Endometrial microvascular endothelial cells (primary cell): ENCODE measurements around the gene TRIM34. TPM values are rescaled to one million over a fixed set of nuclear protein-coding genes. Genes with fewer than 3 reads are reported as not detected.
"Not testable (repeated sequence)": the region's sequence is repeated elsewhere in the genome, so short reads cannot be mapped to it uniquely, and the experiment has no call there.

Experiments
- in situ Hi-C: cut with HindIII; loops from 2 replicates; pipeline ENCODE4 v1.10.0; 2017; ENCODE audit warnings: low sequenced_read_pairs, low pct_unique_long_range_greater_than_20kb; ENCODE audit errors: inconsistent ontology term
- total RNA-seq: library from RNA; depleted of rRNA; stranded (reverse); fragments of >200 nt; gene quantifications from one replicate; pipeline ENCODE4 v1.2.3, GENCODE V29; 2015; ENCODE audit errors: inconsistent ontology term

TRIM34 gene
- total RNA-seq, 1 donor from 2014 or later: 11.8 TPM

DNA sequence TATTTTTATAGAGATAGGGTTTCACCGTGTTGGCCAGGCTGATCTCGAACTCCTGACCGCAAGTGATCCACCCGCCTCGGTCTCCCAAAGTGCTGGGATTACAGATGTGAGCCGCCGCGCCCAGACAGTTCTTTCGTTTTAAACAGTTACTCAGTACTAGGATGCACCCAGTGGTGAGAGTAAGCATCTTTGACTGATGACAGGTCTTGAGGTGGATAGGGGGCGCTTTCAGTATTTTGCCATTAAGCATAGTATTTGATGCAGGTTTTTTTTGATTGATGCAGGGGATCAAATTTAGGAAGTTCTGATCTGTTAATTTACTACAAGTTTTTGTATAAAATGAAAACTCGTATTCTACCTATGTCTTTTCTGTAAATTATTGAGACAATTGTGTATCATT, 13.2 kb upstream of the TRIM34 start:
- in situ Hi-C loops: no loop called here

DNA sequence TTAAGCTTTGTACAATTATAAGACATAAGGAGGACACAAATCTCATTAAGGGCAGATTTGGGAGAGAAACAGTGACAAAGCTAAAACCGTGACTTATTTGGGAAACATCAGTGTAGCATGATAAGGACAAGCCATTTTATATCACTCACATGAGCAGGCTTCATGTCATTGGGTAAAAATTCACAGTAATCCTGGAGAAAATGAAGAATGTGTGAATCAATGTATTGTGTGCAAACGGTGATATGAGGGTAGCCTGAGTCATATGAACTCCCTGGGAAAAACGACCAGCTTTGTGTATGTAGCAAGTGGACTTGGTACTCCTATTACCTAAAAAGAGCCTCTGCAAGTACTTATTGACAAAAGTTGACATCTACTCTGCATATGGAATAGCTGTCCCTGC, 6.0 kb upstream of the TRIM34 start:
- in situ Hi-C loops: no loop called here

DNA sequence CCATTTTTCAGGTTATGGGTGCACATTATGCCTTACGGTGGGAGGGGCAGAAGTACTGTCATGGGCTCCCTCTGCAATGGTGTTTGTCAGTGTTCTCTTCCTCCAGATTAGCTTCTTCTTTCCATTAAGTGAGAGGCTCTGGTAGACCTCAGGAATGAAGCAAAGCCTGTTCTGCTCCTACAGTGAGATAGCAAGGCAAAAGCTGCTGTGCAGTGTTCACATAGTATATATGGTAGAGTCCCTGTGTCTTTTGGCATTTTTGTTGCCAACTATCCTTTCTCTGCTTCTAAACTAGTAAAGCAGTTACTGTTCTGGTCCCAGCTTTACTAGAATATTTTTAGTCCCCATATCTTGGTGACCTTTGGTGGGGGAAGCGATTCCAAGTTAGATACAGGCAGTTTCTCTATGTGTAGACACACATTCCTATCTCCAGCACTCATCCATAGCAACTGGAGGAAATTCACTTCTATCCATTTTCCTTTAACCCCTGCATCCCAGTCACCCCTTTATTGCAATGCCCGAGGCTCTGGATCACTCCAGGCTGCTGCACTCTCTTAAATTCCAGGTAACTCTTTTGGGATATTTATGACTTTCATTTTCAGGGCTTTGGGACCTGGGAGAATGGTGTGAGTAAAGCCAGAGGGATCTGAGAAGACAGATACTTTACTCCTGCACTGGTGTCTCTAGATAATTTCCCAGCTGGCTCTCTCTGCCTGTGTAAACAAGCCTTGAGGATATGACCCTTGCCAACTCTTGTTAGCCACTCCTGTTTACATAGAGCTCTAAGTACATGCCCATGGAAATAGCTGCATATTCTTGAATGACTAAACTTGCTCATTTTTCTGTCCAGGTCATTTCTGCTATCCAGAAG, 3.9 kb upstream of the TRIM34 start:
- in situ Hi-C loops: no loop called here

DNA sequence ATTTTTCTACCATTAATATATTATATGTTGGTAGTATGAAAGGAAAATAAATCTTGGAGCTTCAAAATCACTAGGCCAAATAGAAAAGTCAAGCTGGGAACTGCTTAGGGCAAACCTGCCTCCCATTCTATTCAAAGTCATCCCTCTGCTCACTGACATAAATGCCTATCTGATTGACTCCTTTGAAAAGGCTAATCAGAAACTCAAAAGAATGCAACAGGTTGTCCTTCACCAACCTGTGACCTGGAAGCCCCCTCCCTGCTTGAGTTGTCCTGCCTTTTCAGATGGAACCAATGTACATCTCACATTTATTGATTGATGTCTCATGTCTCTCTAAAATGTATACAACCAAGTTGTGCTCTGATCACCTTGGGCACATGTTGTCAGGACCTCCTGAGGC, 3.2 kb upstream of the TRIM34 start:
- in situ Hi-C loops: no loop called here

DNA sequence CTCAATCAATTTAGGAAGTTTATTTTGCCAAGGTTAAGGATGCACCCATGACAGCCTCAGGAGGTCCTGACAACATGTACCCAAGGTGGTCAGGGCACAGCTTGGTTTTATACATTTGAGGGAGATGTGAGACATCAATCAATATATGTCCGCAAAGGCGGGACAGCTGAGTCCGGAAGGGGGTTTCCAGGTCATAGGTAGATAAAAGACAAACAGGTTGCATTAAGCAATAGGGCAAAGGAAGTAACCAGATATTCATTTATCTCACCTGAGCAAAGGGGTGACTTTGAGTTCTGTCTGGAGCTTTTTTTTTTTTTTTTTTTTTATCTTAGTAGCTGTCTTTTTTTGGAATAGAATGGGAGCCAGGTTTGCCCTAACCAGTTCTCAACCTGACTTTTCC, 2.0 kb upstream of the TRIM34 start:
- in situ Hi-C loops: no loop called here

DNA sequence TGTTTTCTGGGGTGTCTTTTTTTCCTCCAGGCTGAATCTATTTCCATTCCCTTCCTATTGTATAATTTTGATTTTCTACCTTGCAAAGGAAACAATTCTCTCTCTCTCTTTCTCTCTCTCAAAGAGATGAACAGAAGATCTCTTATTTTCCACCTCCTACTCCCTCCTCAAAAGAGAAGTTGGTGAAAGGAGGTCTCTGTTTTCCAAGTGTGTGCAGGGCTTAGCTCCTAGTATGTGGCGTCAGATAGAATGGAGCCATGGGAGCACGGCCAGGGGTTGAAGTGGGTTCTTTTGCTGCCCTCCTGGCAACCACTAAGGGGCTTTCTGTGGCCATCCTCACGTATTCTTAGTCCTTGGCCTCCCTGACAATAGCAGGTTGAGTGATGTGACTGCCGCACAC, 480 bp downstream of the TRIM34 start:
- in situ Hi-C loops: no loop called here

DNA sequence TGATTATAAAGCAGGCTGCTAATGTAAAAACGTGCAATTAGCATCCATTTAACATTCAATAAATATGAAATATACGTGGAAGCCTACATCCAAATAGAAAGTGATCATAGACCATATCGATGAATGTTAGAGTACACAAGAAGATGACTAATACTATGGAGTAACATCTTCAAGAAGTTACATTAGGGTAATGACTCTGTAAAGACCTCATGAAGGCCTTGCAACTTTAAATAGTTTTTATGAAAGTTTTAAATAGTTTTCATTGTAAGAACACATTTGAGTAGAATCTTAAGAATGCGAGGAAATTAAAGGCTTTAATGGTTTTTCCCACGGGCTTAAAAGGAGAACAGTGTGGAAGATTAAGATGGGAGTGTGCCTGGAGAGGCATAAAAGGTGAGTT, 1.4 kb downstream of the TRIM34 start:
- in situ Hi-C loops: no loop called here

DNA sequence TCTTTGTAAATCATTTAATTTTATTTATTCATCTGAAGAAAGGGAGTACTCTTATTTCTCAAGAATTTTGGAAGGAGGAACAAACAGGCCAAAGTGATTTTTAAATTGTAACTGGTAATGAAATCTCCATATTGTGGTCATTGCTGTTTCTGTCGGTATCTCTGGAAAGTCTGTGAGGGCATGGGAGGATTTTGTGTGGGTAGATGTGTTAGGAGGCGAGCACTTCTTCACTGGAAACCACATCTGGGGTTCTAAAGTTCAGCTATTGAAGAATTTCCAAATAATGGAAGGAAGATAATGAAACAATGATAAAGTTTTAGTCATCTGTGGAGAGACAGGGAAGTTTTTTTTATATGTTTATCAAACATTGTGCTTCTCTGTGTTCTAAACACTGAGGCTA, 6.6 kb downstream of the TRIM34 start:
- in situ Hi-C loops: no loop called here

DNA sequence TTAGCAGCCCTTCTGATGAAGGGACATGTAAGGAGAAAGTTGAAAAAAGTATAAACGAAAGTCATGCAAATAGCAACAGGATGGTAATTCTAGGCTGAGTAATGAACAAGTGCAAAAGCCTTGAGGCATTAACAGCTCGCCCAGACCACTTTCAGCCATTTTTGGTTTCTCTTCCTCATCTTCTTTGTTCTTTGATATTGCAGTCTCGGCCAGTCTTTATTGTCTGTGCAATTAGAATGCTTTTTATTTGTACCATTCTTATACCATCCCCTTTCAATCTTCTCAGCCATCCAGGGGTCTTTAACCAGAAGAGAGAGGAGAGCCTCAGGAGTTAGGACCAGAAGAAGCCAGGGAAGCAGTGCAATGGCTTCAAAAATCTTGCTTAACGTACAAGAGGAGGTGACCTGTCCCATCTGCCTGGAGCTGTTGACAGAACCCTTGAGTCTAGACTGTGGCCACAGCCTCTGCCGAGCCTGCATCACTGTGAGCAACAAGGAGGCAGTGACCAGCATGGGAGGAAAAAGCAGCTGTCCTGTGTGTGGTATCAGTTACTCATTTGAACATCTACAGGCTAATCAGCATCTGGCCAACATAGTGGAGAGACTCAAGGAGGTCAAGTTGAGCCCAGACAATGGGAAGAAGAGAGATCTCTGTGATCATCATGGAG, 7.3 kb downstream of the TRIM34 start:
- in situ Hi-C loops: no loop called here

DNA sequence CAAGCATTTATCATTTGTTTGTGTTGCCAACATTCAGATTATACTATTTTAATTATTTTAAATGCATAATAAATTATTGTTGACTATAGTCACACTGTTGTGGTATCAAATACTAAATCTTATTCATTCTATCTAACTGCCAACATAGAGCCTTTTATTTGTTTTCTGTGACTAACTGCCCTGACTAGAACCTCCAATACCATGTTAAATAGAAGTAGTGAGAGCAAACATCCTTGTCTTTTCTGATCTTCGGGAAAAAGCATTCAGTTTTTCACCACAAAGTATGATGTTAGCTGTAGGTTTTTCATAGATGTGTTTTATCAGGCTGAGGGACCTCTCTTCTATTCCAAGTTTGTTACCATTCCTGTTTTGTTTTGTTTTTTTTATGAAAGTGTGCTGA, 15.2 kb downstream of the TRIM34 start:
- in situ Hi-C loops: no loop called here

DNA sequence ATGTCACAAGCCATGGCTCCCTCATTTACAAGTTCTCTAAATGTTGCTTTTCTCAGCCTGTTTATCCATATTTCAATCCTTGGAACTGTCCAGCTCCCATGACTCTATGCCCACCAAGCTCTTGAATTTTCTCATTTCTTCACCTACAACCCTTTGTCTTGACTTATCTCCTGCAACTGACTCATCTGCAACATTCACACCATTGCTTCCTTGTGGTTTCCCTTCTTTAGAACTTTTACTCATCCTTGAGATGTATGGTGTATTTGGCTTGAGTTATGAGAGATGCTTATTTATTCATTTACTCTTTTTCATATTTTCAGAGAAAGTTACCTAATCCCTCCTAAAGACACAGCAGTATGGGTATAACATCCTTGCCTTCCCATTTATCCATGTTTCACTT, 18.8 kb downstream of the TRIM34 start:
- in situ Hi-C loops: no loop called here

DNA sequence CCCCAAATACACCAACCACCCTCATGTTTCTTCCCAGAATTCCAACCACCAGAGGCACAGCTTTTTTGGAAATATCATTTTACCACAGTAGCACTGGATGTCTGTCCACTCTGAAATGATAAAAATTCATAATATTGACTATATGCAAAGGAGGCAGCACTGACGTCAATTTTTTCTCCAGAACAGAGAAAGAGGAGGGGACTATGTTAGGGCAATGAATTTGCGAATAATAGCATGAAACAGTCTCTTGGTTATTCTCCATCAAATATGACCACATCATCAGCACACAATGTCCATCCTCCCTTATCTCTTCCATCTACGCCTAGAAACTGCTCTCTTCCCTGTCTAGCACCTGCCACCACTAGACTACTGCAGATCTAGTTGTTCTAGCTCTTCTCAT, 21.3 kb downstream of the TRIM34 start:
- in situ Hi-C loops: no loop called here

DNA sequence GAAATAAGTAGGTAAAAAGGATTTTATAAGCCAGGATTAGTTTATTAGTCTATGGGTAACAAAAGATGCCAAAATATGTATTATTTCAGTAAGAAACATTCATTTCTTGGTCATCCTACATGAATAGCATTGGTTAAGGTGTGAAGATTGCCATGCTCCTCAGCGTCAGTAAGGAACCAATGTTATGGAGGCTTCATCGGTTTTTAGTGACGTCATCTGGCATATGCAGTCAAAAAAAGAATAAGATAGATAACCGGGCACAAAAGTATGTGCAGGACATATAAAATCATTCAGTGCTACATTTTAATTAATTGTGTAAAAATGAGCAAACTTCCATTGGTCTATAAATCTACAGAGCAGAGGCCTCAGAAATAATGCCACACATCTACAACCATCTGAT, 30.7 kb downstream of the TRIM34 start:
- in situ Hi-C loops: no loop called here

DNA sequence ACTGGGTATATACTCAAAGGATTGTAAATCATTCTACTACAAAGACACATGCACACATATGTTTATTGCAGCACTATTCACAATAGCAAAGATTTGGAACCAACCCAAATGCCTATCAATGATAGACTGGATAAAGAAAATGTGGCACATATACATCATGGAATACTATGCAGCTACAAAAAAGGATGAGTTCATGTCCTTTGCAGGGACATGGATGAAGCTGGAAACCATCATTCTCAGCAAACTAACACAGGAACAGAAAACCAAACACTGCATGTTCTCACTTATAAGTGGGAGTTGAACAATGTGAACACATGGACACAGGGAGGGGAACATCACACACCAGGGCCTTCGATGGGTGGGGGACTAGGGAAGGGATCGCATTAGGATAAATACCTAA, 32.2 kb downstream of the TRIM34 start:
- in situ Hi-C loops: not testable (repeated sequence)

DNA sequence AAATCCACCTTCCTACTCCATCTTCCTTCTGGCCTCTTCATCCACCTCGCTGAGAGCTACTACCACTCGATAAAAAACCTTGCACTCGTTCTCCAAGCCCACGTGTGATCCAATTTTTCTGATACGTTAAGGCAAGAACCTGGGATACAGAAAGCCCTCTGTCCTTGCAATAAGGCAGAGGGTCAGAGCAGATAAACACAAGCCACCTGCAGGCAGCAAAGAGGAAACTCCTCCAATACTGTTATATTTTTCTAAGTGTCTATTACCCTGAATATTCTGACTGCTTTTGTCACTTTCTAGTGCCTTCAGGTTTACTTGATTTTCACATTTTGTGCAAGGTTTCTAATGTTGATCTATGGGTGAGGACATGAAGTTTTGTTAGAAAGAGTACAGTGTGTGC, 33.5 kb downstream of the TRIM34 start:
- in situ Hi-C loops: no loop called here

DNA sequence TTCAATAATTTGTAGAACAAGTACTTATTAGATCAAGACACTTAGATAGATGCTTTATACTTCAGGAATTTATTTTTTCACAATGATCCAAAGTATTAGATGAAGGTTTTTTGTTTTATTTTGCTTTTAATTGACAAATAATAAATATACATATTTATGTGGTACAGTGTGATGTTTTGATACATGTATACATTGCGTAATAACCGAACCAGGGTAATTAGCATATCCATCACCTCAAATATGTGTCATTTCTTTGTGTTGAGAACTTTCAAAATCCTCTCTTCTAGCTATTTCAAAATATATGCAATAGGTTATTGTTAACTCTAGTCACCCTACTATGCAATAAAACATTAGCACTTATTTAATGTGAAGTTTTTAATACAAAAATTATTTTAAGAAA, 38.7 kb downstream of the TRIM34 start:
- in situ Hi-C loops: no loop called here

DNA sequence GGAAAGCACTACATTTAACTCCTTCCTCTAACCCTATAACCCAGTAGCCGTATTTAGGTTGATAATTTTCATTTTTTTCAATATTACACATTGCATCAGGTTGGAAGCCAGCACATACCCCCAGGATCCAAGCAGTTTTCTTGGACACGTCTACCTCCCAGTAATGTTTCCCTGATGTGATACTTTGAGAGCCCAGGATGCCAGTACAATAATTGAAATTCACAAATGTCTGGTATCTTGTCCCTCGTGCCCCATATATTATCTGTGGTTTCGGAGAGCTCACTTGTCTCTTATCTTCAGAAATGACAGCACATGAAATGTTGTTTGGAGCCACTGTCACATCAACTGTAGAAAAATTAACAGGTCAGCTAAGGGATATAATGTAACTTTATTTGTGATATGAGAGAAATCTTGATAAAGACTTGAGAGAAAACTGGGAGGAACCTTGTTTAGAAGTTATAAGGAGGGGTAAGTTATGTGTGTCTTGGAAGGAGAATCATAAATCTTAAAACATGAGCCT, 40.3 kb downstream of the TRIM34 start:
- in situ Hi-C loops: no loop called here

DNA sequence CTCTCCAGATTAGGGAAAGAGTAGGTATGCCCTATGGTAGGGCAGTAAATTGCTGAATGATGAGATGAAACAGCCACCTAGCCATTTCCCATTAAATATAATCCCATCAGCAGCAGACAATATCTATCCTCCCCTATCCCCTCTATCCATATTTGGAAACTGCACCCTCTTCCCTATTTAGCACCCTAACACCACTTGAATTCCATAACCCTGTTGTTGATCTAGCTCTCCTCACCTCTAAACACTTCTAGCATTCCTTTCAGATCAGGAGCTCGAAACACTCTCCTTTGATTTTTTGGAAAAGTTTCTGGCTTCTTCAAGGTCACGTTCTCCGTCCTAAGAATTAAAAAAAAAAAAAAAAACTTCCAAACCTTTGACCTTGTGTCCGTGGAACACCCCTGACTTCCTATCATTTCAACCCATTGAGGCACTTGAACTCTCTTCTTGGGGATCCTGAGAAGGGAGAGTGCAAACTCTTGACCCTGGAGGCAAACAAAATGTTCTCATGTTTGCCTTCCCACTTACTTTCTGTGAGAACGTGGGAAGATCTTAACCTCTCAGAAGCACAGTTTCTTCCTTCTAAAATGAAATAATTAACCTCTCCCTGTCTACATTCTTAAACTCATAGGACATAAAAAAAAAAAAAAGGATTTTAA, 41.1 kb downstream of the TRIM34 start:
- in situ Hi-C loops: no loop called here

DNA sequence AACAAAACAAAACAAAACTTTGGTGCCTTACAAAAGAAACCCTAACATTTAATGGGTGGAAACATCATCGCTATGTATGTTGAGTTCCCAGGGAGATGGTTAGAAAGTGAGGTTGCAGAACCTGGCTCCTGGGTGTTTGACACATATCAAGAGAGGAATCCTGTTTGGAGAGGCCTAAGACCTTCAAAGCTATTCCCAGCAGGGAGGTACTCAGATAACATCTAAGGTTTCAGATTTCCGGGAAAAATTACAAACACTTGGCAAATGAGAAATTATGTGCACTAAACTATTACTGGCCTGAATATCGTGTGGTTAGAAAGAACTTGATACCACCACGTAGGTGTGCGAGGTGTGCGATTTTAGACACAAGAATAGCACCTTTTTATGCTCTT, 41.6 kb downstream of the TRIM34 start:
- in situ Hi-C loops: no loop called here

DNA sequence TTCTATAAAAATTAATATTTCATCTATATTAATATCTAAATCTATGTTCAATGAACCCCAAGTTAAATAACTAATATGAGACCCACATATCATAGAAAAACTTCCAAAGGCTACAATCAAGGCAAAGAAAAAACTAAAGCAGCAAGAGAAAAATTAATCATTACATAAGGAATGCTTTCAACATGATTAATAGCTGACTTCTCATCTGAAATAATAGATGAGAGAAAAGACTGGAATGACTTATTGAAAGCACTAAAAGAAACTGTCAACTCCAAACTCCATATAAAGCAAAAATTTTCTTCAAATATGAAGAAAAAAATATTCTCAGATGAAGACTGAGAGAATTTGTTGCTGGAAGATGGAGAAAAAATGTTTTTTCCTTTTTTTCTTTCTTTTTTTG, 47.0 kb downstream of the TRIM34 start:
- in situ Hi-C loops: no loop called here
